DND-41 (cell line): Measurements from ENCODE around the gene ATXN1L.

Experiments used
- CTCF ChIP-seq: IDR thresholded peaks from 2 replicates; pipeline ENCODE4 v1.5.1; 2012; ENCODE audit warnings: borderline replicate concordance, low read length, moderate library complexity, mild to moderate bottlenecking; ENCODE audit not compliant: poor library complexity, severe bottlenecking; ENCODE audit errors: extremely low read depth
- EZH2 ChIP-seq: IDR thresholded peaks from 3 replicates; pipeline ENCODE4 v1.6.1; 2012; ENCODE audit warnings: borderline replicate concordance, low read depth, mild to moderate bottlenecking, moderate library complexity, low read length, inconsistent platforms; ENCODE audit not compliant: severe bottlenecking

GRCh38 chr16:71855937-71856662 is 10.3 kb downstream of the ATXN1L start:
- TF ChIP-seq CTCF = no peak
- no peak for TF ChIP-seq EZH2
